ENCODE measurements around the gene PCSK1N.

- TF ChIP-seq CTCF (conservative IDR thresholded peaks at IDR 0.05; ENCODE audit: low read length) (no peak), EZH2phosphoT487 (IDR thresholded peaks at IDR 0.05; ENCODE audit: borderline replicate concordance) (no peak)
These were observed 20.7 kb downstream of the PCSK1N start for GRCh38 chrX:48814722-48815121.

Data from Loucy (cell line).